HG02970 (cell line): Measurements from ENCODE around the gene MYOM1.

Experiments used
- ATAC-seq: cut with Tn5 transposase; IDR thresholded peaks from one replicate; pipeline ENCODE4 v1.9.1; 2021; ENCODE audit warnings: mild to moderate bottlenecking, moderate library complexity, moderate number of reproducible peaks; ENCODE audit not compliant: unreplicated experiment, low FRiP score

MYOM1 gene

GRCh38 chr18:3219631-3220335 is at the start of gene MYOM1:
TSS of gene MYOM1 (minus strand) at chr18:3219968. CDS start at chr18:3215223, 4,745 bp downstream.
- ATAC-seq, result no peak

GRCh38 chr18:3269241-3269913 is 49.6 kb upstream of the MYOM1 start:
- ATAC-seq, result no peak

- ATAC-seq, result no peak
These were observed 48.5 kb upstream of the MYOM1 start for GRCh38 chr18:3268306-3268705.

GRCh38 chr18:3266062-3266608 is 46.4 kb upstream of the MYOM1 start:
- no peak for ATAC-seq

GRCh38 chr18:3265564-3266033 is 45.8 kb upstream of the MYOM1 start:
- no peak for ATAC-seq

- ATAC-seq, result no peak
These were observed 44.6 kb upstream of the MYOM1 start for GRCh38 chr18:3264362-3264761.

- ATAC-seq, result no peak
These were observed 43.4 kb upstream of the MYOM1 start for GRCh38 chr18:3263132-3263700.

GRCh38 chr18:3262234-3263131 is 42.7 kb upstream of the MYOM1 start:
- ATAC-seq, result peak; percentile 41

- ATAC-seq, result peak; percentile 73
These were observed 41.8 kb upstream of the MYOM1 start, which contains the start of gene MYL12B for GRCh38 chr18:3261373-3262233. TSS of gene MYL12B (plus strand) at chr18:3262133. CDS start at chr18:3272899, 10,766 bp downstream.

- no peak for ATAC-seq
These were observed 41.2 kb upstream of the MYOM1 start for GRCh38 chr18:3260995-3261372.

GRCh38 chr18:3257627-3258120 is 37.9 kb upstream of the MYOM1 start:
- no peak for ATAC-seq

GRCh38 chr18:3256693-3257626 is 37.2 kb upstream of the MYOM1 start:
- ATAC-seq, result no peak

- no peak for ATAC-seq
These were observed 35.9 kb upstream of the MYOM1 start for GRCh38 chr18:3255611-3256165.

GRCh38 chr18:3254725-3255124 is 35.0 kb upstream of the MYOM1 start:
- ATAC-seq, result no peak

- ATAC-seq, result no peak
These were observed 33.1 kb upstream of the MYOM1 start for GRCh38 chr18:3252843-3253242.

GRCh38 chr18:3251963-3252277 is 32.2 kb upstream of the MYOM1 start:
- no peak for ATAC-seq

- no peak for ATAC-seq
These were observed 31.6 kb upstream of the MYOM1 start for GRCh38 chr18:3251249-3251962.
